Measurements from ENCODE around the gene LSM5. TPM values are rescaled to one million over a fixed set of nuclear protein-coding genes. Genes with fewer than 3 reads are reported as not detected.
"Not testable (repeated sequence)": the region's sequence is repeated elsewhere in the genome, so short reads cannot be mapped to it uniquely, and the experiment has no call there.

LSM5 gene
- polyA plus RNA-seq, 3 donors, result 69.7 to 99.6 (median 86.0) TPM

DNA sequence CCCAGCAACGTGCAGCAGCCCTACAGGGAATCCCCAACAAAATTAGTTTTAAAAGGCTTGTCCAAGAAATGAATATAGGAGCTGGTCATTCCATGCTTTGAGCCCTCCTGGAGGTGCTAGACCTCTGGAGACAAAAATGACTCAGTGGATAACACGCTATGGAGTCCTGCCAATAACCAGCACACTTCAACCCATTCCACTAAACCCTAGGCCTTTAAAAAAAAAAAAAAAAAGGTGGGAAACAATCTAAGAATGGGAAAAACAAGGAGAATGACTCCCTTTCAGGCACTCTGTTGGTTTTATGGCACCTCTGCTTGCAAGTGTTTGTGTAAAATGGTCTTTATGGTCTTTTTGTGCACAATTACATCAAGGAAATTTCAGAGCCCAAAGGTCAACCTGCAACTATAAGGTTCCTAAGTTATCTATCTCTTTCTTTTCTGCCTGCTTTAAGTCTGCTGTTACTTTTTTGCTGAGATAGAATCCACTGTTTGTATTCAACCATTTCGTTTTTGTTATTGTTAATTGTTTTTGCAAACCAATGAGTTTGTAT, 26.4 kb upstream of the LSM5 start:
- DNase-seq (ENCODE audit: extremely low read depth in 1 of 11, low read depth in 9 of 11, low spot score in 4 of 11), result no peak

DNA sequence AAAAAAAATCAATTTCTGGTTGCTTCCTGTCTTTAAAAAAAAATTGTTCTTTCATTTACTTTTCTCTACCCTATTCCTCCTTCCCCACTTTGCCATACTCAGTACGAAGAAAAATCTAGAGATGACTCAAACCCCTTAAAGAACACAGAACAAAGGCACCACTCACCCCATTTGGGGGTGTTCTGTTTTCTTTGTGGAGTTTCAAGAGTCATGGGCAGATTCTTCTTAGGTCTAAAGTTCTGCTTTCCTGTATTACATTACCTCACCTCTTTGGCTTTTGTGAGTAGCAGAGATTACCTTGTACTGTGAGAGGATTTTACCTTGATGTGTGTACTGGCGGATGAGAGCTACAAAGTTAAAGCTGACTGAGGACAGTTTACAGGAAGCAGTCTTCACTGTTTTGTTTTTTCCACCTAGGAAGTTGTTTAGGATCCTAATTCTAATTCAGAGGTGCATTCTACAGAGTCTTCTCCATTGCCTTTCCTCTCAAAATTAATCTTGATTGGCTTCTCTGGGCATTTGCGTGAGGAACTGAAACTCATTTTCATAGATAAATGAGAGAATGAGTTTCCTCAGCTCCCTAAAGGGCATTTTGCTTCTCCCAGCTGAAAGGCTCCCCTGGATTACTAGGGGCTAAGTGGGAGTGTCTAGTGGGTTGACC, 25.8 kb upstream of the LSM5 start:
- DNase-seq (ENCODE audit: extremely low read depth in 1 of 11, low read depth in 9 of 11, low spot score in 4 of 11), result no peak

DNA sequence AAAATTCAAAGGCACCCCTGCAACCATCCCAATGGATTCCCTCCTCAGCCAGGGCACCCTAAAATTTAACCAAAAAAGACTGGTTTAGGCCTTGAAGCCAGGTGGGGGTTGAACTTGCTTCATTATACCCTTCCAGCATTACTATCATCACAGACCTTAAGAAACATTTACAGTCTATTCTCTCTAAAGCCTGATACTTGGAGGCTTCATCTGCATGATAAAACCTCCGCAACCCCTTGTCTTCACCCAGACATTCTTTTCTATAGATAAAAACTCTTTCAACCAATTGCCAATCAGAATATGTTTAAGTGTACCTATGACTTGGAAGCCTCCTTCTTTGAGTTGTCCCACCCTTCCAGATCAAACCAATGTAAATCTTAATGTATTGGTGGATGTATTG, 23.0 kb upstream of the LSM5 start:
- no peak for DNase-seq (ENCODE audit: extremely low read depth in 1 of 11, low read depth in 9 of 11, low spot score in 4 of 11)

DNA sequence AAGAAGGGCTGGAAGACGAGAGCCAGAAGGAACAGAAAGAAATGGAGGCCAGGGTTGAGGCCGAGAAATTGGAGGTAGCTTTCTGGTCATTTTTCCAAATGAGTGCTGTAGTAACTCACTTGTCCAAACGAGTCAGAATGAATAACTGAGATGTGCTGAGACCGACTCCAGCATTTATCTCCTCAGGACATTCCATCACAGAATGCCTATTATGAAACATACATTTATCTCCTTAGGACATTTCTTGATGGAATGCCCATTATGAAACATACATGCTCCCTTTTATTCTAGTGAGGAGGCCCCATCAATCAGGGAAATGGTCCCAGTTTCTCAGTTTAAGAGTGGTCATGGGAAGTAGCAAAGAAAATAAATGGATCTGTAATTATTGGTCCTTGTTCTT, 21.6 kb upstream of the LSM5 start:
- no peak for DNase-seq (ENCODE audit: extremely low read depth in 1 of 11, low read depth in 9 of 11, low spot score in 4 of 11)

GRCh38 chr7:32507414-32507813, 17.2 kb upstream of the LSM5 start:
- no peak for DNase-seq (ENCODE audit: extremely low read depth in 1 of 11, low read depth in 9 of 11, low spot score in 4 of 11)

DNA sequence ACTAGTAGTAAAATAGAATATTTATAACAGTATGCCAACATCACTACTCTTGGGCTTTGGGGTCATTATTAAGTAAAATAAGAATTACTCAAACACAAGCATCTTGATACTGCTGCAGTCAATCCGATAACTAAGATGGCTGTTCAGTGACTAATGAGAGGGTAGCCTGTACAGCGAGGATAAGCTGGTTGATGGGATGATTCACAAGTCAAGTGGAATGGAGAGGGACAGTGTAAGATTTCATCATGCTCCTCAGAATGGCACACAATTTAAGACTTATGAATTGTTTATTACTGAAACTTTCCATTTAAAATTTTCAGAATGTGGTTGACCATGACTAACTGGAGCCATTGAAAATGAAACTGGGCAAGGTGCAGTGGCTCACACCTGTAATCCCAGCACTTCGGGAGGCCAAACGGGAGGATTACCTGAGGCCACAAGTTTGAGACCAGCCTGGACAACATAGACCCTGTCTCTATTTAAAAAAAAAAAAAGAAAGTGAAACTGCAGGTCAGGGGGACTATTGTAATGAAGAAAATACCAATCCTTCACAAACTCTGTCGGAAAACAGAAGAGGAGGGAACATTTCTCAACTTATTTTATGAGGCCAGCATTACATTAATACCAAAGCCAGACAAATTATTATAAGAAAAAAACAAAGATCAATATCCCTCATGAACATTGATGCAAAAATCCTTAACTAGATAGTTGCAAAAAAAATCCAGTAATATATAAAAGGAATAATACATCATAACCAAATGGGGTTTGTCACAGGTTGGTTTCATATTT, 16.3 kb upstream of the LSM5 start:
- no peak for DNase-seq (ENCODE audit: extremely low read depth in 1 of 11, low read depth in 9 of 11, low spot score in 4 of 11)

DNA sequence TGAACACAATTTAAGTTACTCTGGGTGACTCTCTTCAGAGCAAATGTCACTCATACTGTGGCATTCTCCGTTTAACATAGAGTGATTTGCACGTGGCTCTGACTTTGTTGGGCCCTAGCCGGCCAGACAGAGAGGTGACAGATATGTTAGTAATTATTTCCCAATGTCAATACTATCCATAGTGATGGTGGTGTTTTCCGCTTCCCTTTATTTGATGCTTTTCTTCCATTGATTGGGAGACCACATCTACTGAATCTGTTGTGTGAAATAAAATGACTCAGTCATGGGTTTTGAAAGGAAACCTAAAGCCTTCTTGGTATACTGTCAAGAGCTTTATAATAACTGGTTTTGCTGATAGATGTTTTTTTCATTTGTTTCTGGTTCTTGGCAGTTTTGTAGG, 12.5 kb upstream of the LSM5 start:
- DNase-seq (ENCODE audit: extremely low read depth in 1 of 11, low read depth in 9 of 11, low spot score in 4 of 11), result no peak

DNA sequence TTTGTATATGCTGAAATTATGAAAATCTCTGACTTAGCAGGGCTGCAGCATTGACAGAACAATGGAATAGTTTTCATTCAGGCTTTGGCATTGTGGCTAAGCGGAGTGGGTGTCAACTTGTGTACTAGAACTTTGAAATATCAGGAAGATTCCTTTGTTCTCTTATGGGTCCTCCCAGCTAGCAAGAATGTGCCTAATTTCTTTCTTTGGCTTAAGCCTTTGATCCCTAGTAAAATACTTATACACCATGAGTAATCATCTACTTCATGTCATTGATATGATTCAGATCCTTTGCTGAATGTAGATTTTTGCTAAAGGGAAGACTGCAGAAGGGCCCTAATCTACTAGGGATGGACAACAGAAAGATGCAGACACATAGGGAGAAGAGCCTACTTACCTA, 11.3 kb upstream of the LSM5 start:
- no peak for DNase-seq (ENCODE audit: extremely low read depth in 1 of 11, low read depth in 9 of 11, low spot score in 4 of 11)

DNA sequence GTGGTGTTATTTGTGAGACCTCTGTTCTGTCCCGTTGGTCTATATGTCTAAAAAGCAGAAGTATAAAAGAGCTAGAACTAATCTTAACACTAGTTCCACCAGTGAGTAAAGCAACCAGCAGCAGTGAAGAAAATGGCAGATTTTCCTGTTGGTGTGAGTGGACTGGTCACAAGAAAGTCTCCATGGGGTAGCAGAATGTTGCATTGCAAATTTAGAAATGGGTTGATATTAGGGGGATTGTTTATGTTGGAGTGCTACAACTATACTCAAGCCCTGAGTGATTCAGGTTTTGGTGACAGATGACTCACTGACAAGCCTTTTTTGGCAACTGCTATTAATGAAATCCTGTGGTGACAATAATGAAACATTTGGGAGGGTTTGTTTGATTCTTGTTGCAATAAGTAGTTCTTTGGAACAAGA, 10.8 kb upstream of the LSM5 start:
- DNase-seq (ENCODE audit: extremely low read depth in 1 of 11, low read depth in 9 of 11, low spot score in 4 of 11), result no peak

- DNase-seq (ENCODE audit: extremely low read depth in 1 of 11, low read depth in 9 of 11, low spot score in 4 of 11), result not testable (repeated sequence)
Measured at GRCh38 chr7:32500216-32500615, 10.0 kb upstream of the LSM5 start.

DNA sequence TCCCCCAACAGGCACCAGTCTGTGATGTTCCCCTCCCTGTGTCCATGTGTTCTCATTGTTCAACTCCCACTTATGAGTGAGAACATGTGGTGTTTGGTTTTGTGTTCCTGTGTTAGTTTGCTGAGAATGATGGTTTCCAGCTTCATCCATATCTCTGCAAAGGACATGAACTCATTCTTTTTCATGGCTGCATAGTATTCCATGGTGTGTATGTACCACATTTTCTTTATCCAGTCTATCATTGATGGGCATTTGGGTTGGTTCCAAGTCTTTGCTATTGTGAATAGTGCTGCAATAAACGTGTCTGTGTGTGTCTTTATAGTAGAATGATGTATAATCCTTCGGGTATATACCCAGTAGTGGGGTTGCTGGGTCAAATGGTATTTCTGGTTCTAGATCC, 9.6 kb upstream of the LSM5 start:
- not testable (repeated sequence) for DNase-seq (ENCODE audit: extremely low read depth in 1 of 11, low read depth in 9 of 11, low spot score in 4 of 11)

GRCh38 chr7:32496052-32496813, 6.1 kb upstream of the LSM5 start:
- peak in 1 of 11 donors; percentile 44 for DNase-seq (ENCODE audit: extremely low read depth in 1 of 11, low read depth in 9 of 11, low spot score in 4 of 11)

DNA sequence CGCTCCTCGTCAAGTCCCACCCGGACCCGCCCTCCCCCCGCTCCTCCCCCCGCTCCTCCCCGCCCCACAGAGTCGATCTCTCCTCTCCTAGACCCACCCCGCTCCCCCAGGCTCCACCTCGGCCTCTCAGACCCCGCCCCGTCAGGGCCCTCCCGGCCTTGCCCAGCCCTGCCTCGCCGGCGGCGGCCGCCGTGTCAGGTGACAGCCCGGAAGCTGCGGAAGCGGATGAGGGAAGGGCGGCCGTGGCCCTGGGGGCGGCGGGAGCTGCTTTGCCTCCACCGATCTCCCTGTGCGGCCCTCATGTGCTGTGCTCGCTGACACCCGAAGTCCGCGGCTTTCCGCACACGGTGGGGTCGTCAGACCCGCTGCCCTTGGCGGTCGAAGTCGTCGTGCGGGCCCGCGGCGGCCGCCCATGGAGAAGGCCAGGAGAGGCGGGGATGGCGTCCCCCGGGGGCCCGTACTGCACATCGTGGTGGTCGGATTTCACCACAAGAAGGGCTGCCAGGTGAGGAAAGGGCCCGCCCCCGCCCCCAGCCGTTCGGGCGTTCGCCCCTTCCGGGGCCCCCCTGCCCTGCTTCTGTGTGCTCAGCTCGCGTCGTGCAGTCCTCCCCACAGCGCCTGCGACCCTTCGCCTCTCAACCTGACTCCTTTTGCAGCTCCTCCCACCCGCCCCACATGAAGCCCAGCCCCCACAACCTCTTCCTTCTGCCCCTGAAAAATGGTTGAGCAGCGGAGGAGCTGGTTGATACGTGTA, 5.3 kb upstream of the LSM5 start, which contains the start of gene AVL9:
TSS of gene AVL9 (plus strand) at position 192 of the 754 bp plus-strand sequence. CDS start at position 413, 221 bp downstream.
- peak; percentile 81 to 96 (median 93) for DNase-seq (ENCODE audit: extremely low read depth in 1 of 11, low read depth in 9 of 11, low spot score in 4 of 11)

DNA sequence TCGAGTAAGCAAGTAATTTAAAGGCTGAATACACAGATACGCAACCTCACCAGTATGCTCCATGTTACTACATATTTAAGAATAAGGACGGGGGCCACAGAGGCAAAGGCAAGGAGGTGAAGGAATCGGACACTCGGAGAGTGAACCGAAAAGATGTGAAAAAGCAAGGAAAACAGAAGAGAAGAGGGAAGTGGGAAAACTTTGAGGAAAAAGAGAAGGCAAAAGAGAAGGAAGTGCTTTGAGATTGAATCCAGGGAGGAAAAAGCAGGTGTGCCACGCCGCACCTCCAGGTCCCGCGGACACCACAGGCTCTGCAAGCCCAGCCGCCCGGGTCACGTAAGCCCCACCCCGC, 4.7 kb upstream of the LSM5 start:
- peak in 1 of 11 donors; percentile 50 for DNase-seq (ENCODE audit: extremely low read depth in 1 of 11, low read depth in 9 of 11, low spot score in 4 of 11)

DNA sequence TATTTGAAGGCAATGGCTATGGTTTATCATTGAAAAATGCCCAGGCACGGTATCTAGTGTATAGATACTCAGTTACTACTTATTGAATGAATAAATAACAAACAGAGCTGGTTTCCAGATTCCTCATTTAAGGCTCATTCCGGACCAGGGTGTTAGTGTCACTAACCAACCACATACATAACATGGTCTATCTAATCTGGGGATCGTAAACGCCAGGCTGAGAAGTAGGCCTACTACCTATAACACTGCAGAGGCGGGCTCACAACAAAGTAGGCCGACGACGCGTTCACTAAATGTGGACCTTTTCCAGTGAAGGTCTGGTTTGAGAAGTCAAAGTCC, 423 bp downstream of the LSM5 start:
- no peak for DNase-seq (ENCODE audit: extremely low read depth in 1 of 11, low read depth in 9 of 11, low spot score in 4 of 11)

GRCh38 chr7:32481921-32482320, 8.3 kb downstream of the LSM5 start:
- no peak for DNase-seq (ENCODE audit: extremely low read depth in 1 of 11, low read depth in 9 of 11, low spot score in 4 of 11)

- DNase-seq (ENCODE audit: extremely low read depth in 1 of 11, low read depth in 9 of 11, low spot score in 4 of 11), result no peak
Measured at GRCh38 chr7:32481176-32481575, 9.0 kb downstream of the LSM5 start.

DNA sequence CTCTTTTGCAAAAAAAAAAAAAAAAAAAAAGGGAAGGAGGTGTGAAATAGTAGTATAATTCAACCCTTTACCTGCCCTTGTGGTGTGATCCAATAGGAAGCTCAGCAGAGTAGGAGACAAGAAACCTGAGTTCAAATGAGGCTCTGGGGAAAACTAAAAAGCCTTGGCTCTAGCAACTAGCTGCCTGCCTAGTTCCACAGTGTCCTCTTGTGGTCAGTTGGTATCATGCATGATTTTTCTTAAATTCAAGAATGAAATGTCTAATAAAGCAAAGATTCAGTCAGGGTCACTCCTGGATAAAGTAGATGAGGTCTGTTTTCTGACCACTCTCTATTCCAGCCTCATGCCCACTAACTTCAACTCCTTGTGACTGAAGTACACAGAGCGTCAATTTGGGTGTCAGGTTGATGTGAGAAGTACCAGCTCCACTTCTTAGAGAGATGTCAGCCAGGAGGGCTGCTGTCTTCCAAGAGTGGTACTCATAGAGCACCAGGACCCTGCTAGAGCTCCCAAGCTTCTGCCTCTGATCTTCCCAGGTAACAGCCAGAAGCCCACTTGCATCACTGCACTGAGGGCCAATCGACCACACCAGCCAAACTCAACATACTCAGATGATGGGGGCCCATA, 10.5 kb downstream of the LSM5 start:
- DNase-seq (ENCODE audit: extremely low read depth in 1 of 11, low read depth in 9 of 11, low spot score in 4 of 11), result peak in 1 of 11 donors; percentile 23

DNA sequence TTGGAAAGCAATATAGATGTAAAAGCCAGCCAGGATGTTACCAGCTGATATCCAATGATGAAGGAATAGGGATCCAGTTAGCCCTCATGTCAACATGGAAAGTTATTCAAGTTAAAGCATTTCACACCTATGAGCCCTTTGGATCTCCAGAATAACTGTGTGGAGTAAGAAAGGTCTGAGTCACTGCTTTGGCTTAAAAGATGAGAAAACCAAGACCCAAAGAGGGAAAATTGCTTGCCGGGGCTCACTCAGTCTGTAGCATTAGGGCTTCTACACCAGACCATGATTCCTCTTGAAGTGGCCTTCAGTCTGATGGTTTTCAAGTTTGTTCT, 12.6 kb downstream of the LSM5 start:
- no peak for DNase-seq (ENCODE audit: extremely low read depth in 1 of 11, low read depth in 9 of 11, low spot score in 4 of 11)

All from renal cortex interstitium (tissue), 11 donors.